NCI-H82 treated with DMSO at 0.1 percent for 48 hours (cell line): ENCODE data around the gene GRIK4.

Experiments
- DNase-seq: peaks from one replicate; lab custom pipeline; 2025; ENCODE audit not compliant: unreplicated experiment; lab: John Stamatoyannopoulos, UW

Gene GRIK4

DNA sequence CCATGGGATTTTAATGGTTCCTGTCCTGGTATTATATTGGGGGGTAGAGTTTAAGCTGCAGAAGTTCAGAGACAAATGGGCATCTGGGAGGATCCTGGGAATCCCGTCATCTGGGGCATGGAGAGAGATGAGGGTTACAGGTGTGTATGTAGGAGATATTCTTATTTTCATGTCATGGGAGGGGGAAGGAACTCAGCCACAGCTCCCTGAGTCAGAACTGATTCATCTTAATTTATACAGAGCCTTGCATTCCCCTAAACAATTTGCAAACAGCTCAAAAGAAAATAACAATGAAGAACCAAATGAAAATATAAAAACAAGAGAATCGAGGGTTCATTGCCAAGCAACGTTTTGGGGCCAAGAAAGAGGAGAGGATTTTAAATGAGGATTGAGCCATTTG lies 356.4 kb downstream of the GRIK4 start:
- no peak for DNase-seq

DNA sequence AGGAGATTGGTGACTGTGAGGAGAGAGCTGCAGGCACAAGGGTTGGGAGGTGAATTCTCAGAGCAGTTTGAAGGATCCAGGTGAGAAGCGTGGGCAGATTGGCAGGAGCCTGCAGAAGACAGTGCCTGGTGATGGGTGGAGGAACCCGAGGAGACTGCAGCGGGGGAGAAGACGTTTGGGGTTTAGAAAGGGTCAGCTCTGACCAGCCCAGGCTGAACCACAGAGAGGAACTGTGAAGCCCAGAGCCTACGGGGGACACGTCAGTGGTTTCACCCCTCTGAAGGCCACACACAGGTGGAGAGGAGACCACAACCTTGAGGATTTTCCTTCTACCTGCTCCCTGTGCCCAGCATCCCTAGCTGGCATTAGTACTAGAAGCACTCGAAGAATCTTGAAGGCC lies 357.5 kb downstream of the GRIK4 start:
- DNase-seq = no peak

GRCh38 chr11:120869516-120870011 lies 358.0 kb downstream of the GRIK4 start:
- no peak for DNase-seq

DNA sequence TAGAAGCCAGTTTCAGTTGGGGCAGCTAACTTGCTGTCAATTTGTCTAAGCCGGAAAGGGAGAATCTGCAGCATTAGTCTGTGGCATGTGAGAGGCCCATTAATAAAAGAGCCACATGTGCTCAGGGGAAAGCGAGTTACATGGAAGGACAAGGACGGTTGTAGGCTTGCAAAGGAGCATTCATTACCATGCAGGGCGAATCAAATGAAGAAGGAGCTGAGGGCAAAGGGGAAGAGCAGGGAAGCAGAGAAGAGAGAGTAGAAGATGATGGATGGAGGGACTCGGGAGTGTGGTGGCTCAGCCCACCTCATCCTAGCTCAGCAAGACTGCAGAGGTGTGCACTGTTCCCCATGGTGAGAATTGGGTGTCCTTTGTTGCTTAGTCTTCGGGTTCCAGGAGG lies 359.6 kb downstream of the GRIK4 start:
- DNase-seq = no peak

GRCh38 chr11:120871924-120872323 lies 360.4 kb downstream of the GRIK4 start:
- DNase-seq = peak; percentile 4

- no peak for DNase-seq
Measured at GRCh38 chr11:120873966-120874735, 362.6 kb downstream of the GRIK4 start.

- no peak for DNase-seq
Measured at GRCh38 chr11:120875986-120876385, 364.4 kb downstream of the GRIK4 start.

DNA sequence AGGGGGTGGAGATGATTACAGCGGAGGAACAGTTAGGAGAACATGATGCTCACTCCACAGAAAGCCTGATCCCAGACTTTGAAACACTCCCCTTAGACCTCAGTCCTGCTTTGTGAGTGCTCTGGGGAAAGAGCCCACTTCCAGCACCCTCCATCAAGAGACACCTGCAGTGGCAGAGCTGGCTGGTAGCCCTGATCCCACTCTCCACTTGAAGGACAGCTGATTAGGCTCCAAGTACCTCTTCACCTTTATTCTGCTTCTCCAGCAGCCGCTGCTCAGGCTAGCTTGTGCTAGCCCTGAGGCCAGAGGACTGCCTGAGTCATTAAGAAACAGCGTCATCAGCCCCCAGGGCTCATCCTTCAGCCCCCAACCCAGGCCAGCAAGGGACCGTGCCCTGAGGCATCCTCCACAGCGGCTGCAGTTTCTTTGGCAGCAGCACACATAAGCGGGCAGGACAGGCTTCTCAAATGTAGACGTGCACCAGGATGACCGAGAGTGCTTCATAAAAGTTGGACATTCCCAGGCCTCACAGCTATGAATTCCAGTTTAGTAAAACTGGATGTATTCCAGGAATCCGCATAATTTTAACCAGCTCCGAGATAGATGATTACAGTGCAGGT lies 366.3 kb downstream of the GRIK4 start:
- DNase-seq = no peak

- no peak for DNase-seq
Measured at GRCh38 chr11:120878781-120879180, 367.2 kb downstream of the GRIK4 start.

DNA sequence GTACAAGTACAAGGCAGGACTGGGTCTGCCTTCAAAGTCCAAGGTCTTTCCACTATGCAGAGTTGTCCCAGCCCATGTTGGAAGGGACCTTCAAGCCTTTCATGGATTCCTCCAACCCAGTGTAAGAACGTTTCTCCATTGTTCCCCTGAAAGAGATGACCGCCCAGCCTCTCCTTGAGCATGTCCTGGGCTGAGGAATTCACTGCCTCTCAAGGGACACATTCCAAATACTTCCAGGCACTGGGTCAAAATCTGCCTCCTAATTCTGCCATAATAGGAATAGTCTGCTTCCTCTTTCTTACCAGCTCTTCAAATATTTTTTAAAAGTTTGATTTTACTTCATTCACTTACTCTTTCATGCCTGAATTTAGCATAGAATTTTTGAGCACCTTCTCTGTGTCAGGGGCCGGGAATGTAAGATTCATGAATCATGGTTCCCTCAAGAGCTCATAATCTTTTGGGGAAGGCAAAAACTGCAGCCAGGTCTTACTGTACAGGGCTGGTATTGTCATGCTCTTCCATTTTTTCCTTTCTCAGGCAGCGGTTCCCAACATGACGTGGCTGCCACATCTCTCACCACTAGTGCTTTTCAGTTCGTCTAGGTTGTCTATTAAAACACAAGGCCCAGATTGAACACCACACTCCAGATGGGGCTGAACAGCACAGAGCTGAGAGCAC lies 369.1 kb downstream of the GRIK4 start:
- DNase-seq = no peak

GRCh38 chr11:120881596-120881995 lies 370.0 kb downstream of the GRIK4 start:
- DNase-seq = no peak

DNA sequence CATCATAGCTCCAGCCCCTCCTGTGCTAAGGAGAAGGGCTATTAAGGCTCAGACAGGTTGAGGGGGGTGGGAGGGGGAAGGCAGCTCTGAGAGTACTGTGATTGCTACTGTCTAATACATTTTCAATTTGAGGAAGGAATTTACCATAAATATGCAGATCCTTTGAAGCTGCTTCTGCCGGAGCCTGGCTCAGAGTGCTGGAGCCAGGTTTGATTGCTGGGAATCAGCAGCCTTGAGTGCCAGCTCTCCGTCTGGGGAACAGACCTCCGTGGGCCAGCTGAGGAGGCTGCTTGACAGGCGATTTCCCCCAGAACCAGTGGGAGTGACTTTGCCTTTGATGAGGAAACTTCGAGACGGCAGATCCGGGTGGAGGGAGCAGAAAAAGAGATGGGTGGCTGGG lies 370.6 kb downstream of the GRIK4 start:
- DNase-seq = no peak

DNA sequence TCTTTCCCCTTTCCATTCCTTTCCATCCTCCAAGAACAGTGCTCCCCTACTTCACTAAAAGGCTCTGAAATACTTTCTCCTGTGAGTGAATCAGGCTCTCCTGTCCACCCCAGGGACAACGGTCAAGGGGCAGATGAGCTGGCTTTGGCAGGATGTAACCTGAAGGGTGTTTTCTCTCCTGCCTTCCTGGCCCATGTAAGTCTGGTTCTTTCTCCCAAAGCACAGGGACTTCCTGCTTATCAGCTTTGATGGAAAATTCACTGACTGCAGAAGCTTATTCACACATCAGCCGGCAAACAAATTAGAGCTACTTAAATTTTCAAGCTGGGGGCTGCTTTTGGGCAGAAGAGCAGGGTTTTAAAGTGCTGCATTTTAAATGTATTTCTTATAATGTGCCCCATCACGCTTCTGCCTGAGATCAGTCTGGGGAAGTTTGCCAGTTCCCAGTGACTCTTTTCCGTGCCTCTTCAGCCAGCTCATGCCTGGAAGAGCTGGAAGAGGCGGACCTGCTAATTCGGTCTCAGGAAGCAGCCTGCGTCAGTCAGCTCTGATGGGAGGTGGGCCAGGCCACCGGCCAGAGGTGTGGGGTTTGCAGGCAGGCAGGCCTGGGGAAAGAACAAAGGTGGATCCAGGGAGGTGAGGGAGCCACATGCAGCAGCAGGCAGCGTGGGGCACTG lies 372.0 kb downstream of the GRIK4 start:
- no peak for DNase-seq

- no peak for DNase-seq
Measured at GRCh38 chr11:120884154-120885020, 372.8 kb downstream of the GRIK4 start.

- no peak for DNase-seq
Measured at GRCh38 chr11:120890609-120891320, 379.2 kb downstream of the GRIK4 start.

GRCh38 chr11:120893440-120894201 lies 382.1 kb downstream of the GRIK4 start:
- no peak for DNase-seq

GRCh38 chr11:120894202-120894985 lies 382.8 kb downstream of the GRIK4 start:
- no peak for DNase-seq

DNA sequence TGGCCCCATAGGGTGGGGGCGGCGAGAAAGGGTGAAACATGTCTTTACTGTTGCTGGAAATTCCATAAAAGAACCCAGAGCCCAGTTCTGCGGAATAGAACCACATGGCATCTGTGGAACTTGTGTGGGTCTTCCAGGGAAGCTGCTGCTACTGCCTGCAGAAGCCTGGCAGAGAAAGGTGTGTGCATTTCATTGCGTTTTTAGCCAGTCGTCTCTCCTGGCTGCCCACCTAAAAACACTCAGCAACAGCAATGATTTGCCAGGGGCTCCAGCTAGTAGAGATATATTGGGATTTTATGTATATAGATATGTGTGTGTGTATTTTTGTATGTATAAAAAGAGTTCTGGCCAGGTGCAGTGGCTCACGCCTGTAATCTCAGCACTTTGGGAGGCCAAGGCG lies 385.1 kb downstream of the GRIK4 start:
- no peak for DNase-seq
